Osteoblast (primary cell): ENCODE results near the gene NHSL2. TPM values are rescaled to one million over a fixed set of nuclear protein-coding genes. Genes with fewer than 3 reads are reported as not detected.

Source experiments
- DNase-seq: peaks from one replicate; pipeline ENCODE4 v3.0.0; 2011; ENCODE audit warnings: low spot score, mixed read lengths; ENCODE audit not compliant: insufficient read length; ENCODE audit errors: missing footprints
- H2AFZ ChIP-seq: 2 replicates; pipeline ENCODE4 v1.6.0; 2011; ENCODE audit warnings: mild to moderate bottlenecking, low read length
- H3K27ac ChIP-seq: 2 replicates; pipeline ENCODE4 v1.5.1; 2011; ENCODE audit warnings: mild to moderate bottlenecking, low read depth, low read length, moderate library complexity
- H3K27me3 ChIP-seq: 2 replicates; pipeline ENCODE4 v1.6.0; 2012; ENCODE audit warnings: mild to moderate bottlenecking, control low read depth, inconsistent platforms, low read length, moderate library complexity; ENCODE audit not compliant: insufficient read depth
- H3K36me3 ChIP-seq: 2 replicates; pipeline ENCODE4 v1.5.1; 2011; ENCODE audit warnings: mild to moderate bottlenecking, low read length, control low read depth, moderate library complexity; ENCODE audit not compliant: insufficient read depth
- H3K4me1 ChIP-seq: 2 replicates; pipeline ENCODE4 v1.5.1; 2011; ENCODE audit warnings: mild to moderate bottlenecking, low read length, control low read depth, moderate library complexity; ENCODE audit not compliant: insufficient read depth
- H3K4me2 ChIP-seq: 2 replicates; pipeline ENCODE4 v1.6.0; 2011; ENCODE audit warnings: mild to moderate bottlenecking, low read length; ENCODE audit not compliant: insufficient read depth
- H3K4me3 ChIP-seq: fragments of 200-600 bp; sonication (generic); 3 replicates; pipeline ENCODE4 v1.5.1; 2012; ENCODE audit warnings: mild to moderate bottlenecking, low read length, inconsistent platforms; ENCODE audit not compliant: insufficient read depth
- H3K79me2 ChIP-seq: 2 replicates; pipeline ENCODE4 v1.6.0; 2012; ENCODE audit warnings: mild to moderate bottlenecking, low read length, control low read depth, inconsistent platforms; ENCODE audit not compliant: insufficient read depth
- H3K9me3 ChIP-seq: 2 replicates; pipeline ENCODE4 v1.5.1; 2011; ENCODE audit warnings: low read depth, low read length, control low read depth
- H4K20me1 ChIP-seq: 2 replicates; pipeline ENCODE4 v1.6.0; 2012; ENCODE audit warnings: mild to moderate bottlenecking, low read length, control low read depth; ENCODE audit not compliant: insufficient read depth
- total RNA-seq: library from RNA; depleted of rRNA; stranded (reverse); fragments of >200 nt; gene quantifications from 2 replicates; pipeline ENCODE4 v1.2.3, GENCODE V29; 2012
- TF ChIP-seq, protein P1 (sequence below): IDR thresholded peaks from 2 replicates; pipeline ENCODE4 v1.5.1; 2011; ENCODE audit warnings: mild to moderate bottlenecking, low read depth, low read length, moderate library complexity; ENCODE audit errors: extremely low read depth

NHSL2 gene
- total RNA-seq, 1 donor: 1.1 TPM

DNA sequence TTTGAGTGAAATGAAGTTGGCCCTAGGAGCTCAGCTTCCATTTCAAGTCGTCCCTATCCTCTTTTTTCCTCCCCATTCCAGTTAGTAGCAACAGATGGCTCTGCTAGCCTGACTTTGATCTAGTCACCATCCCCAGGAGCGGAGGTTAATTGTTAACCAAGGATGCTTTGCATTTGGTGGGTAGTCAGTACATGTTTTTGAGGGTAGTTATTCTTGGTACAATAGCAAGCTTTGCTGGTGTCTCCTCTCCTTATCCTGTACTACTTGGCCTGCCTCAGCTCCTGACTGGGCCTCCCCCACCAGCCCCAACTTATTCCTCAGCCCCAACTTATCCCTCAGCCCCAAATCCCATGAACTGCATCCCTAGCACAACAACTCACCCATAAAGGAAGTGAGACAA is 235.9 kb downstream of the NHSL2 start:
- Histone ChIP-seq H3K27ac (no peak overlapping the region), H3K9me3 (no peaks in the 10 kb centered on the region), H3K36me3 (no peaks in the 10 kb centered on the region), H3K27me3 (peaks cover 73% of the 10 kb centered on the region), H3K79me2 (no peaks in the 10 kb centered on the region), H3K4me3 (no peak overlapping the region), H3K4me1 (no peaks in the 10 kb centered on the region), H4K20me1 (peaks cover 2% of the 10 kb centered on the region), H3K4me2 (no peak overlapping the region), H2AFZ (no peak overlapping the region)
- no peak for DNase-seq
- TF ChIP-seq, protein P1, sequence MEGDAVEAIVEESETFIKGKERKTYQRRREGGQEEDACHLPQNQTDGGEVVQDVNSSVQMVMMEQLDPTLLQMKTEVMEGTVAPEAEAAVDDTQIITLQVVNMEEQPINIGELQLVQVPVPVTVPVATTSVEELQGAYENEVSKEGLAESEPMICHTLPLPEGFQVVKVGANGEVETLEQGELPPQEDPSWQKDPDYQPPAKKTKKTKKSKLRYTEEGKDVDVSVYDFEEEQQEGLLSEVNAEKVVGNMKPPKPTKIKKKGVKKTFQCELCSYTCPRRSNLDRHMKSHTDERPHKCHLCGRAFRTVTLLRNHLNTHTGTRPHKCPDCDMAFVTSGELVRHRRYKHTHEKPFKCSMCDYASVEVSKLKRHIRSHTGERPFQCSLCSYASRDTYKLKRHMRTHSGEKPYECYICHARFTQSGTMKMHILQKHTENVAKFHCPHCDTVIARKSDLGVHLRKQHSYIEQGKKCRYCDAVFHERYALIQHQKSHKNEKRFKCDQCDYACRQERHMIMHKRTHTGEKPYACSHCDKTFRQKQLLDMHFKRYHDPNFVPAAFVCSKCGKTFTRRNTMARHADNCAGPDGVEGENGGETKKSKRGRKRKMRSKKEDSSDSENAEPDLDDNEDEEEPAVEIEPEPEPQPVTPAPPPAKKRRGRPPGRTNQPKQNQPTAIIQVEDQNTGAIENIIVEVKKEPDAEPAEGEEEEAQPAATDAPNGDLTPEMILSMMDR: no peak

DNA sequence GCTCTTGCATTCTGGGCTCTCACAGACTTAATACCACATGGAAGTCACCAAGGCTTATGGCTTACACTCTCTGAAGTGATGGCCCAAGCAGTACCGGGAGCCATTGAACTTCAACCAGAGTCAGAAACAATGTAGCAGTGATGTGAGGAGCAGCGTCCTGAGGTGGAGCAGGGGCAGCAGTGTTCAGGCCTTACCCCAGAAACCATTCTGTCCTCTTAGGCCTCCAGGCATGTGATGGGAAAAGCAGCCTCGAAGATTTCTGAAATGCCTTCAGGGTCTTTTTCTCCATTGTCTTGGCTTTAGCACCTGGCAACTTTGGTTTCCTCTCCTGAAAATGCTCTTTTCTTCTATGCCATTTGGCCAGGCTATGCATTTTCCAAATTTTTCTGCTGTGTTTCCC is 248.1 kb downstream of the NHSL2 start:
- Histone ChIP-seq H3K4me2 (no peak overlapping the region), H3K4me3 (no peak overlapping the region), H3K79me2 (no peaks in the 10 kb centered on the region), H3K4me1 (no peaks in the 10 kb centered on the region), H3K36me3 (no peaks in the 10 kb centered on the region), H3K27ac (no peak overlapping the region), H3K9me3 (peaks cover 4% of the 10 kb centered on the region), H3K27me3 (peaks cover 21% of the 10 kb centered on the region), H2AFZ (no peak overlapping the region), H4K20me1 (no peaks in the 10 kb centered on the region)
- no peak for DNase-seq
- TF ChIP-seq, protein P1: no peak

DNA sequence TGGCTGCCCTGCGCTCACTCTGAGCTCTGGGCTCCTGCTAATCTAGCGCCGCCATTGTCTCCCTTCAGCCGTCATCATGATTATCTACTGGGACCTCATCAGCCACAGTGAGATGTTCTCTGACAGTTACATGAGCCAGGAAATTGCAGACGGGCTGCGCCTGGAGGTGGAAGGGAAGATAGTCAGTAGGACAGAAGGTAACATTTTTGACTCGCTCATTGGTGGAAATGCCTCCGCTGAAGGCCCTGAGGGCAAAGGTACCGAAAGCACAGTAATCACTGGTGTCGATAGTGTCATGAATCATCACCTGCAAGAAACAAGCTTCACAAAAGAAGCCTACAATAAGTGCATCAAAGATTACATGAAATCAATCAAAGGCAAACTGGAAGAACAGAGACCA is 249.1 kb downstream of the NHSL2 start:
- Histone ChIP-seq H3K4me1 (no peaks in the 10 kb centered on the region), H3K36me3 (no peaks in the 10 kb centered on the region), H2AFZ (no peak overlapping the region), H3K79me2 (no peaks in the 10 kb centered on the region), H3K27ac (no peak overlapping the region), H3K4me3 (no peak overlapping the region), H4K20me1 (no peaks in the 10 kb centered on the region), H3K4me2 (no peak overlapping the region), H3K27me3 (peaks cover 18% of the 10 kb centered on the region), H3K9me3 (peaks cover 4% of the 10 kb centered on the region)
- TF ChIP-seq, protein P1: no peak
- no peak for DNase-seq

DNA sequence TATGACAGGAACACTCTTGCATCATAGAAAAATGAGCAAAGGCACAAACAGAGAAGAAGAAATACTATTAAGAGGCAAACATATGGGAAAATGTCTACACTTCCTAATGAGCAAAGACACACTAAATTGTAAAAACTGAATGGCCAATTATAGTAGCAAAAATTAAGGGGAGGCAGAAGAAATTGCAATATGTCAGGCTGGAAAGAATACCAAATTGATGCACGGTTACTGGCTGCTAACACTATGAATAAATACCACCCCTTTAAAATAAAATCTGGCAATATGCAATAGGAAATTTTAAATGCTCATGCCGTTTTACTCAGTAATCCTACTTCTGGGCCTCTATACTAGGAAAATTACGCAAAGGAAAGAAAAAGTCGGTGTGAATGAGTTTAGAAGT is 254.9 kb downstream of the NHSL2 start:
- H3K27me3 ChIP-seq: peaks cover 11% of the 10 kb centered on the region
- H2AFZ ChIP-seq: no peak overlapping the region
- H3K36me3 ChIP-seq: no peaks in the 10 kb centered on the region
- H3K4me1 ChIP-seq: no peaks in the 10 kb centered on the region
- H3K4me3 ChIP-seq: no peak overlapping the region
- no peak for DNase-seq
- H3K4me2 ChIP-seq: no peak overlapping the region
- H3K79me2 ChIP-seq: no peaks in the 10 kb centered on the region
- no peaks in the 10 kb centered on the region for H4K20me1 ChIP-seq
- TF ChIP-seq, protein P1: no peak
- H3K27ac ChIP-seq: no peak overlapping the region
- H3K9me3 ChIP-seq: no peaks in the 10 kb centered on the region
